ENCODE measurements around the gene TAS1R2. TPM values are rescaled to one million over a fixed set of nuclear protein-coding genes. Genes with fewer than 3 reads are reported as not detected.

Gene TAS1R2
- total and polyA plus RNA-seq, 2 of the 13 experiments (the other 11 are each of a cell fraction or from before 2014, with no cell fraction given) = not detected

GRCh38 chr1:18811733-18812452 is 47.6 kb downstream of the TAS1R2 start:
- no peak for TF ChIP-seq ONECUT2 (CRISPR knock-in tag; IDR thresholded peaks at IDR 0.05)
- TF ChIP-seq RXRA (CRISPR knock-in tag; IDR thresholded peaks at IDR 0.05) = no peak
- peak; percentile 63 for TF ChIP-seq ZNF629 (CRISPR knock-in tag; conservative IDR thresholded peaks at IDR 0.05)
- no peak for TF ChIP-seq ZNF230 (CRISPR knock-in tag; IDR thresholded peaks at IDR 0.05)
- TF ChIP-seq ZNF124 (CRISPR knock-in tag; IDR thresholded peaks at IDR 0.05) = no peak
- TF ChIP-seq ZHX1 (CRISPR knock-in tag; IDR thresholded peaks at IDR 0.05; ENCODE audit: low read depth) = no peak
- intact Hi-C loops (cut with micrococcal nuclease; ENCODE audit: unreplicated experiment) = no loop called here
- no peak for FAIRE-seq

More at GRCh38 chr1:18811733-18812452, 47.6 kb downstream of the TAS1R2 start:
- H3K27me3 ChIP-seq (ENCODE audit: control insufficient read depth in 1 of 2, insufficient read depth in 2 of 2, low read length in 2 of 2) = peaks cover 2 to 13% of the 10 kb centered on the region in 2 experiments; a peak in 3 of 5 replicates
- no peaks in the 10 kb centered on the region for H3K9me3 ChIP-seq (ENCODE audit: low read length)
- no peaks in the 10 kb centered on the region for H3K4me1 ChIP-seq (ENCODE audit: insufficient read depth, low read length)
- no peaks in the 10 kb centered on the region for H4K20me1 ChIP-seq (ENCODE audit: insufficient read depth, low read length)
- H3K79me2 ChIP-seq (ENCODE audit: insufficient read depth, low read length) = no peaks in the 10 kb centered on the region
- DNase-seq (ENCODE audit: low spot score) (no peak), ATAC-seq (no peak)
- H3K9ac ChIP-seq (ENCODE audit: insufficient read depth, low read depth, low read length) = no peak overlapping the region
- H2AFZ ChIP-seq (ENCODE audit: low read length) = no peak overlapping the region
- in situ Hi-C loops (cut with HindIII; ENCODE audit: extremely low pct_ligation_motif_present, low pct_unique_long_range_greater_than_20kb) = no loop called here
- no peak overlapping the region for H3K4me2 ChIP-seq (ENCODE audit: low read depth, low read length)
- no peaks in the 10 kb centered on the region for H3K36me3 ChIP-seq (replicated peaks in 1 of 2; ENCODE audit: control insufficient read depth in 1 of 2, insufficient read depth in 2 of 2, low read length in 2 of 2)
- POLR2A ChIA-PET = no interaction called here
- CTCF ChIA-PET (ENCODE audit: low intra/inter-chr PET ratio, low total read pairs) = no interaction called here
- no TSS peak for BruUV-seq (replicated peaks)
- WGBS (ENCODE audit: low lambda C conversion rate) = 7% methylated on average over 7 of the region's 7 CpGs
- H3K4me3 ChIP-seq (replicated peaks in 1 of 3; ENCODE audit: insufficient read depth in 1 of 3, low read depth in 2 of 3, low read length in 3 of 3) = no peak overlapping the region
- H3K27ac ChIP-seq (ENCODE audit: extremely low read length, insufficient read depth, low read length) = no peak overlapping the region

Data from HepG2 (cell line).